GM13977 (cell line): Measurements from ENCODE around the gene SNX20.
A peak's percentile ranks its signal among the peaks of the same experiment; 100 is the strongest.

ENCODE experiments used
- DNase-seq: peaks from one replicate; pipeline ENCODE4 v3.0.0; 2012; ENCODE audit warnings: low spot score
- CTCF ChIP-seq: IDR thresholded peaks from 2 replicates; pipeline ENCODE4 v1.5.1; 2012; ENCODE audit warnings: mild to moderate bottlenecking, control low read depth; ENCODE audit not compliant: insufficient read depth; ENCODE audit errors: extremely low read depth, missing control alignments
- in situ Hi-C: fragments of 300-500 bp; cut with MboI; formaldehyde crosslinking; loops from one replicate; pipeline ENCODE4 v1.12.0; 2022; ENCODE audit warnings: low sequenced_read_pairs, low pct_unique_long_range_greater_than_20kb, mixed read lengths, inconsistent platforms; ENCODE audit not compliant: unreplicated experiment

SNX20 gene

GRCh38 chr16:50671644-50672260, 9.4 kb downstream of the SNX20 start:
- in situ Hi-C loops = loop anchor here (10.0 kb wide), 1 partner anchor 73 kb away; the partner anchor contains the start of gene CYLD
- peak; percentile 68 for TF ChIP-seq CTCF
- DNase-seq = peak; percentile 60

DNA sequence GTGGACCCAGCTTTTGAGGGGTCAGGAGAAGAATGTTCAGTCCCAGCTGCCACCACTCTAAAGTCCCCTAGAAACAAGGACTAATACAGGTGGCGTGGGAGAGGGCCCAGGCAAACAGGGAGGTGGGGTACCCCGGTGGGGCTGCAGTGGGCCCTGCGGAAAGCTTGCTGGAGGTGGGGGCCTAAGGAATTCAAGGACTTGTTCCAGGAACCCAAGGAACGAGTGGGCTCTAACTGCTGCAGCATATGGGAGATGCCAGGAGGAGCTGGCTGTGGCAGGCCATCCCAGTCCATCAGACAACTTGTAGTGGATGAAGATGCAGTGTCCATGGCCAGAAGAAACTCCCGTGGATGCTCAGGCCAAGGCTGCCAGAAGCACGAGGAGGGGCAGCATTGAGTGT, 10.6 kb downstream of the SNX20 start:
- in situ Hi-C loops = loop anchor here (10.0 kb wide), 1 partner anchor 74 kb away; the partner anchor contains the start of gene CYLD
- no peak for DNase-seq
- TF ChIP-seq CTCF = no peak

- no peak for DNase-seq
- in situ Hi-C loops = loop anchor here (10.0 kb wide), 2 partner anchors 75 to 305 kb away; partner anchors contain the start of genes BRD7 and CYLD
- TF ChIP-seq CTCF = no peak
Measured at GRCh38 chr16:50669741-50670140, 11.4 kb downstream of the SNX20 start.

- TF ChIP-seq CTCF = peak; percentile 6
- in situ Hi-C loops = loop anchor here (10.0 kb wide), 1 partner anchor 304 kb away; the partner anchor contains the start of gene BRD7
- no peak for DNase-seq
Measured at GRCh38 chr16:50668368-50669008, 12.6 kb downstream of the SNX20 start.

GRCh38 chr16:50667497-50668367, 13.4 kb downstream of the SNX20 start:
- in situ Hi-C loops = loop anchor here (10.0 kb wide), 1 partner anchor 303 kb away; the partner anchor contains the start of gene BRD7
- no peak for DNase-seq

More at GRCh38 chr16:50667497-50668367, 13.4 kb downstream of the SNX20 start:
- peak; percentile 63 for TF ChIP-seq CTCF
